Neural progenitor cell (in vitro differentiated cells): Measurements from ENCODE around the gene ACAN. TPM values are rescaled to one million over a fixed set of nuclear protein-coding genes. Genes with fewer than 3 reads are reported as not detected.

Experiments used
- DNase-seq: peaks from one replicate; pipeline ENCODE4 v3.0.0-alpha.2; 2016; ENCODE audit warnings: low spot score
- H2AFZ ChIP-seq: fragments of 200-600 bp; sonication (generic); replicated peaks from 2 replicates; pipeline ENCODE4 v1.6.1; 2016; ENCODE audit warnings: antibody characterized with exemption
- H3F3A ChIP-seq: fragments of 200-600 bp; sonication (generic); 2 replicates; pipeline ENCODE4 v1.6.1; 2016; ENCODE audit warnings: antibody characterized with exemption, low read depth
- H3K27ac ChIP-seq: fragments of 200-600 bp; sonication (generic); 2 replicates; pipeline ENCODE4 v1.5.1; 2016; ENCODE audit warnings: mild to moderate bottlenecking
- H3K27me3 ChIP-seq: fragments of 200-600 bp; sonication (generic); 2 replicates; pipeline ENCODE4 v1.6.1; 2016; ENCODE audit warnings: mild to moderate bottlenecking, moderate library complexity
- H3K36me3 ChIP-seq: fragments of 200-600 bp; sonication (generic); 2 replicates; pipeline ENCODE4 v1.5.1; 2016
- H3K4me1 ChIP-seq: fragments of 200-600 bp; sonication (generic); 2 replicates; pipeline ENCODE4 v1.6.1; 2016; ENCODE audit warnings: mixed run types
- H3K4me2 ChIP-seq: fragments of 200-600 bp; sonication (generic); 2 replicates; pipeline ENCODE4 v1.6.1; 2016
- H3K4me3 ChIP-seq: fragments of 200-600 bp; sonication (generic); 2 replicates; pipeline ENCODE4 v1.5.1; 2016
- H3K79me2 ChIP-seq: fragments of 200-600 bp; sonication (generic); 2 replicates; pipeline ENCODE4 v1.6.1; 2016; ENCODE audit warnings: low read depth
- H3K9ac ChIP-seq: fragments of 200-600 bp; sonication (generic); 2 replicates; pipeline ENCODE4 v1.6.1; 2016
- H3K9me3 ChIP-seq: fragments of 200-600 bp; sonication (generic); 2 replicates; pipeline ENCODE4 v1.5.1; 2016; ENCODE audit warnings: low read depth
- H4K20me1 ChIP-seq: fragments of 200-600 bp; sonication (generic); 2 replicates; pipeline ENCODE4 v1.6.1; 2016; ENCODE audit warnings: low read depth
- H3K27ac Mint-ChIP-seq: 3 replicates; pipeline ENCODE4 v1.8.0; 2021; ENCODE audit warnings: mixed read lengths
- H3K27me3 Mint-ChIP-seq: 2 replicates; pipeline ENCODE4 v1.8.0; 2022; ENCODE audit warnings: low read depth, mild to moderate bottlenecking, inconsistent platforms, moderate library complexity, mixed read lengths; ENCODE audit not compliant: insufficient read depth
- H3K36me3 Mint-ChIP-seq: 3 replicates; pipeline ENCODE4 v1.8.0; 2021; ENCODE audit warnings: mixed read lengths
- H3K4me1 Mint-ChIP-seq: 3 replicates; pipeline ENCODE4 v1.8.0; 2021; ENCODE audit warnings: mixed read lengths
- H3K4me3 Mint-ChIP-seq: 3 replicates; pipeline ENCODE4 v1.8.0; 2021; ENCODE audit warnings: mild to moderate bottlenecking, moderate library complexity, mixed read lengths
- H3K9me3 Mint-ChIP-seq: 3 replicates; pipeline ENCODE4 v1.8.0; 2020; ENCODE audit warnings: mixed read lengths
- CTCF ChIP-seq: fragments of 200-600 bp; sonication (generic); IDR thresholded peaks from 2 replicates; pipeline ENCODE4 v1.5.1; 2017; ENCODE audit warnings: antibody characterized with exemption, mild to moderate bottlenecking
- EZH2 ChIP-seq: fragments of 200-600 bp; sonication (generic); IDR thresholded peaks from 2 replicates; pipeline ENCODE4 v1.6.1; 2017; ENCODE audit warnings: antibody characterized with exemption, mild to moderate bottlenecking, moderate library complexity
- EZH2phosphoT487 ChIP-seq: fragments of 200-600 bp; sonication (generic); IDR thresholded peaks from 2 replicates; pipeline ENCODE4 v1.6.1; 2017; ENCODE audit warnings: antibody characterized with exemption
- total RNA-seq: library from RNA; depleted of rRNA; stranded (reverse); fragments of >200 nt; gene quantifications from 2 replicates; pipeline ENCODE4 v1.2.3, GENCODE V29; 2015; ENCODE audit warnings: low replicate concordance

The ACAN gene
- total RNA-seq, 1 donor from 2014 or later = 0.06 TPM

- DNase-seq = no peak
- H3K9me3 Mint-ChIP-seq = no peaks in the 10 kb centered on the region
- Histone ChIP-seq H3K4me1 (peaks cover 5% of the 10 kb centered on the region), H3K27me3 (peaks cover 1% of the 10 kb centered on the region), H3K4me2 (no peak overlapping the region), H2AFZ (no peak overlapping the region), H3F3A (no peaks in the 10 kb centered on the region), H3K79me2 (no peaks in the 10 kb centered on the region), H4K20me1 (no peaks in the 10 kb centered on the region), H3K4me3 (no peak overlapping the region), H3K36me3 (no peaks in the 10 kb centered on the region), H3K27ac (no peak overlapping the region), H3K9me3 (no peaks in the 10 kb centered on the region), H3K9ac (no peak overlapping the region)
- TF ChIP-seq EZH2 (no peak), CTCF (no peak), EZH2phosphoT487 (no peak)
- peaks cover 11% of the 10 kb centered on the region for H3K27me3 Mint-ChIP-seq
- H3K4me3 Mint-ChIP-seq = no peak overlapping the region
- peaks cover 11% of the 10 kb centered on the region for H3K4me1 Mint-ChIP-seq
- no peaks in the 10 kb centered on the region for H3K36me3 Mint-ChIP-seq
- H3K27ac Mint-ChIP-seq = no peak overlapping the region
These were observed 8.9 kb downstream of the ACAN start for GRCh38 chr15:88812133-88812532.

- Histone ChIP-seq H4K20me1 (no peaks in the 10 kb centered on the region), H3F3A (no peaks in the 10 kb centered on the region), H3K36me3 (no peaks in the 10 kb centered on the region), H3K4me1 (peaks cover 5% of the 10 kb centered on the region), H3K9ac (no peak overlapping the region), H3K4me3 (no peak overlapping the region), H3K4me2 (no peak overlapping the region), H3K27me3 (no peaks in the 10 kb centered on the region), H3K9me3 (no peaks in the 10 kb centered on the region), H3K27ac (no peak overlapping the region), H3K79me2 (no peaks in the 10 kb centered on the region), H2AFZ (no peak overlapping the region)
- peaks cover 7% of the 10 kb centered on the region for H3K27me3 Mint-ChIP-seq
- DNase-seq = no peak
- no peak overlapping the region for H3K27ac Mint-ChIP-seq
- TF ChIP-seq CTCF = no peak
- no peak for TF ChIP-seq EZH2phosphoT487
- no peak for TF ChIP-seq EZH2
- H3K36me3 Mint-ChIP-seq = no peaks in the 10 kb centered on the region
- no peak overlapping the region for H3K4me3 Mint-ChIP-seq
- peaks cover 15% of the 10 kb centered on the region for H3K4me1 Mint-ChIP-seq
- H3K9me3 Mint-ChIP-seq = no peaks in the 10 kb centered on the region
These were observed 10.7 kb downstream of the ACAN start for GRCh38 chr15:88813960-88814359.

GRCh38 chr15:88814393-88814792 lies 11.2 kb downstream of the ACAN start:
- DNase-seq = no peak
- Mint-ChIP-seq H3K27ac (no peak overlapping the region), H3K9me3 (no peaks in the 10 kb centered on the region), H3K4me1 (peaks cover 15% of the 10 kb centered on the region), H3K4me3 (no peak overlapping the region), H3K36me3 (no peaks in the 10 kb centered on the region), H3K27me3 (peaks cover 7% of the 10 kb centered on the region)
- Histone ChIP-seq H3F3A (no peaks in the 10 kb centered on the region), H3K27ac (no peak overlapping the region), H3K9me3 (no peaks in the 10 kb centered on the region), H2AFZ (peak overlapping the region; percentile 0), H3K79me2 (no peaks in the 10 kb centered on the region), H3K9ac (no peak overlapping the region), H4K20me1 (no peaks in the 10 kb centered on the region), H3K4me3 (no peak overlapping the region), H3K36me3 (no peaks in the 10 kb centered on the region), H3K27me3 (no peaks in the 10 kb centered on the region), H3K4me2 (no peak overlapping the region), H3K4me1 (peaks cover 5% of the 10 kb centered on the region)
- TF ChIP-seq EZH2phosphoT487 = no peak
- TF ChIP-seq EZH2 = no peak
- TF ChIP-seq CTCF = no peak
